ENCODE results near the gene SH3PXD2B. TPM values are rescaled to one million over a fixed set of nuclear protein-coding genes. Genes with fewer than 3 reads are reported as not detected.

SH3PXD2B gene
- total RNA-seq, 2 experiments from 2014 or later: 0.10 TPM; not detected in 1

- ChIA-PET CTCF (ENCODE audit: unreplicated experiment) (interaction anchor here (0.7 kb wide), 2 partner anchors 15 to 204 kb away, joined by 3 read pairs; no protein-coding TSS in a partner anchor), POLR2A (no interaction called here)
- H3K36me3 ChIP-seq (ENCODE audit: insufficient read depth, low read length): no peaks in the 10 kb centered on the region
- no peak overlapping the region for H3K27ac ChIP-seq (ENCODE audit: low read depth, low read length, poor library complexity, severe bottlenecking)
- intact Hi-C loops (cut with micrococcal nuclease; ENCODE audit: unreplicated experiment): no loop called here
- TF ChIP-seq EZH2phosphoT487 (IDR thresholded peaks at IDR 0.05; ENCODE audit: borderline replicate concordance, low read depth, low read length) (no peak), CTCF (conservative IDR thresholded peaks at IDR 0.05; ENCODE audit: low read length) (no peak)
- H4K20me1 ChIP-seq (ENCODE audit: insufficient read depth, low read length): no peaks in the 10 kb centered on the region
- H3K4me1 ChIP-seq (ENCODE audit: insufficient read depth, low read length, poor library complexity, severe bottlenecking): peaks cover 10% of the 10 kb centered on the region
- no peak overlapping the region for H3K4me2 ChIP-seq (ENCODE audit: low read length)
- no peak overlapping the region for H3K4me3 ChIP-seq (ENCODE audit: low read depth, low read length, poor library complexity, severe bottlenecking)
- no peak for DNase-seq (ENCODE audit: low spot score)
- no peaks in the 10 kb centered on the region for H3K9me2 ChIP-seq (ENCODE audit: insufficient read depth, low read length)
- no peaks in the 10 kb centered on the region for H3K79me2 ChIP-seq (ENCODE audit: insufficient read depth, low read depth, low read length)
- no peaks in the 10 kb centered on the region for H3K9me3 ChIP-seq (ENCODE audit: low read length)
- no peak overlapping the region for H2AFZ ChIP-seq (ENCODE audit: low read length)
- no TSS peak for BruUV-seq (replicated peaks)
Observed at GRCh38 chr5:172493461-172493860, 39.1 kb upstream of the SH3PXD2B start.

- Histone ChIP-seq H3K9me2 (ENCODE audit: insufficient read depth, low read length) (no peaks in the 10 kb centered on the region), H3K79me2 (ENCODE audit: insufficient read depth, low read depth, low read length) (no peaks in the 10 kb centered on the region), H3K9me3 (ENCODE audit: low read length) (no peaks in the 10 kb centered on the region), H3K4me3 (ENCODE audit: low read depth, low read length, poor library complexity, severe bottlenecking) (no peak overlapping the region), H3K4me2 (ENCODE audit: low read length) (no peak overlapping the region), H3K4me1 (ENCODE audit: insufficient read depth, low read length, poor library complexity, severe bottlenecking) (peaks cover 10% of the 10 kb centered on the region), H4K20me1 (ENCODE audit: insufficient read depth, low read length) (no peaks in the 10 kb centered on the region), H3K36me3 (ENCODE audit: insufficient read depth, low read length) (no peaks in the 10 kb centered on the region), H3K27ac (ENCODE audit: low read depth, low read length, poor library complexity, severe bottlenecking) (no peak overlapping the region), H2AFZ (ENCODE audit: low read length) (no peak overlapping the region)
- intact Hi-C loops (cut with micrococcal nuclease; ENCODE audit: unreplicated experiment): no loop called here
- ChIA-PET CTCF (ENCODE audit: unreplicated experiment) (interaction anchor here (0.7 kb wide), 2 partner anchors 16 to 204 kb away, joined by 3 read pairs; no protein-coding TSS in a partner anchor), POLR2A (no interaction called here)
- TF ChIP-seq CTCF (conservative IDR thresholded peaks at IDR 0.05; ENCODE audit: low read length) (no peak), EZH2phosphoT487 (IDR thresholded peaks at IDR 0.05; ENCODE audit: borderline replicate concordance, low read depth, low read length) (no peak)
- BruUV-seq (replicated peaks): no TSS peak
- no peak for DNase-seq (ENCODE audit: low spot score)
Observed at GRCh38 chr5:172493002-172493401, 38.7 kb upstream of the SH3PXD2B start.

- Histone ChIP-seq H2AFZ (ENCODE audit: low read length) (no peak overlapping the region), H3K4me2 (ENCODE audit: low read length) (no peak overlapping the region), H3K4me3 (ENCODE audit: low read depth, low read length, poor library complexity, severe bottlenecking) (no peak overlapping the region), H3K79me2 (ENCODE audit: insufficient read depth, low read depth, low read length) (no peaks in the 10 kb centered on the region), H3K27ac (ENCODE audit: low read depth, low read length, poor library complexity, severe bottlenecking) (no peak overlapping the region), H3K4me1 (ENCODE audit: insufficient read depth, low read length, poor library complexity, severe bottlenecking) (peaks cover 10% of the 10 kb centered on the region), H3K9me3 (ENCODE audit: low read length) (no peaks in the 10 kb centered on the region), H3K36me3 (ENCODE audit: insufficient read depth, low read length) (no peaks in the 10 kb centered on the region), H3K9me2 (ENCODE audit: insufficient read depth, low read length) (no peaks in the 10 kb centered on the region), H4K20me1 (ENCODE audit: insufficient read depth, low read length) (no peaks in the 10 kb centered on the region)
- BruUV-seq (replicated peaks): no TSS peak
- ChIA-PET CTCF (ENCODE audit: unreplicated experiment) (no interaction called here), POLR2A (no interaction called here)
- no peak for TF ChIP-seq CTCF (conservative IDR thresholded peaks at IDR 0.05; ENCODE audit: low read length)
- no peak for TF ChIP-seq EZH2phosphoT487 (IDR thresholded peaks at IDR 0.05; ENCODE audit: borderline replicate concordance, low read depth, low read length)
- no peak for DNase-seq (ENCODE audit: low spot score)
- intact Hi-C loops (cut with micrococcal nuclease; ENCODE audit: unreplicated experiment): no loop called here
Observed at GRCh38 chr5:172492097-172492840, 37.9 kb upstream of the SH3PXD2B start.
